ENCODE results near the gene CHODL. TPM values are rescaled to one million over a fixed set of nuclear protein-coding genes. Genes with fewer than 3 reads are reported as not detected.

The CHODL gene
- total RNA-seq, 1 donor from 2014 or later, result 0.98 TPM

GRCh38 chr21:18285379-18285778 lies 40.7 kb downstream of the CHODL start:
- Mint-ChIP-seq H3K4me1 (no peaks in the 10 kb centered on the region), H3K9me3 (peaks cover 6% of the 10 kb centered on the region), H3K36me3 (ENCODE audit: low read depth) (no peaks in the 10 kb centered on the region), H3K27me3 (ENCODE audit: low read depth) (no peaks in the 10 kb centered on the region), H3K27ac (ENCODE audit: unreplicated experiment) (no peak overlapping the region), H3K4me3 (no peak overlapping the region)
- no peak for TF ChIP-seq CTCF (conservative IDR thresholded peaks at IDR 0.05)
- no peak for DNase-seq (ENCODE audit: low read depth, low spot score)

- no peak for DNase-seq (ENCODE audit: low read depth, low spot score)
- Mint-ChIP-seq H3K4me1 (no peaks in the 10 kb centered on the region), H3K36me3 (ENCODE audit: low read depth) (no peaks in the 10 kb centered on the region), H3K9me3 (peaks cover 4% of the 10 kb centered on the region), H3K4me3 (no peak overlapping the region), H3K27me3 (ENCODE audit: low read depth) (no peaks in the 10 kb centered on the region), H3K27ac (ENCODE audit: unreplicated experiment) (no peak overlapping the region)
- TF ChIP-seq CTCF (conservative IDR thresholded peaks at IDR 0.05), result no peak
Observed at GRCh38 chr21:18289876-18290275, 45.2 kb downstream of the CHODL start.

GRCh38 chr21:18294100-18294499 lies 49.5 kb downstream of the CHODL start:
- Mint-ChIP-seq H3K9me3 (no peaks in the 10 kb centered on the region), H3K36me3 (ENCODE audit: low read depth) (no peaks in the 10 kb centered on the region), H3K27me3 (ENCODE audit: low read depth) (no peaks in the 10 kb centered on the region), H3K27ac (ENCODE audit: unreplicated experiment) (no peak overlapping the region), H3K4me3 (no peak overlapping the region), H3K4me1 (peaks cover 4% of the 10 kb centered on the region)
- TF ChIP-seq CTCF (conservative IDR thresholded peaks at IDR 0.05), result no peak
- no peak for DNase-seq (ENCODE audit: low read depth, low spot score)

DNA sequence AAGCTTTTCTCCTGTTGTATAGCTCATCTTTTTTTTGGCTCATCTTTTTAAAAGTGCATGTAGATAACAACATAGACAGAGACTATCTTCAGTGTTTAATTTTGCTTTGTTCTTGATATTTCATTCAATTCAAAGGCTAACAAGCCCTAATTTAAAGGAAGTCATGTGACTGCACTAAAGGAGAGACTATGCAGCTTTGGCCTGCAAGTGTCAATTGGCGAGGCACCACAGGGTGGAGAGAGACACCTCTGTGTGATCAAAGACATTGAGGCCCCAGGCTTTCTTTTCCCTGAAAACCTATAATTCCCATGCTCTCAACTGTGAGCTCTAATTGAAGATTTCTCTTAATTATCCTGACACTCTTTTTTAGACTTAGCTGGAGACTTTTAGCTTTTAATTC lies 53.6 kb downstream of the CHODL start:
- Mint-ChIP-seq H3K4me3 (no peak overlapping the region), H3K27ac (ENCODE audit: unreplicated experiment) (no peak overlapping the region), H3K4me1 (peaks cover 4% of the 10 kb centered on the region), H3K9me3 (no peaks in the 10 kb centered on the region), H3K27me3 (ENCODE audit: low read depth) (no peaks in the 10 kb centered on the region), H3K36me3 (ENCODE audit: low read depth) (no peaks in the 10 kb centered on the region)
- no peak for DNase-seq (ENCODE audit: low read depth, low spot score)
- no peak for TF ChIP-seq CTCF (conservative IDR thresholded peaks at IDR 0.05)

Other genes starting within 250 kb of the CHODL start
- not detected in 2 replicates for gene TMPRSS15, start 159.0 kb downstream of the CHODL start, total RNA-seq

Data from neural crest cell (in vitro differentiated cells).